ENCODE data around the gene NID1. TPM values are rescaled to one million over a fixed set of nuclear protein-coding genes. Genes with fewer than 3 reads are reported as not detected.

Gene NID1
- total and polyA plus RNA-seq, 9 of the 15 experiments (the other 6 are each of a cell fraction or from before 2014, with no cell fraction given), result 0.22 TPM; not detected in 8

DNA sequence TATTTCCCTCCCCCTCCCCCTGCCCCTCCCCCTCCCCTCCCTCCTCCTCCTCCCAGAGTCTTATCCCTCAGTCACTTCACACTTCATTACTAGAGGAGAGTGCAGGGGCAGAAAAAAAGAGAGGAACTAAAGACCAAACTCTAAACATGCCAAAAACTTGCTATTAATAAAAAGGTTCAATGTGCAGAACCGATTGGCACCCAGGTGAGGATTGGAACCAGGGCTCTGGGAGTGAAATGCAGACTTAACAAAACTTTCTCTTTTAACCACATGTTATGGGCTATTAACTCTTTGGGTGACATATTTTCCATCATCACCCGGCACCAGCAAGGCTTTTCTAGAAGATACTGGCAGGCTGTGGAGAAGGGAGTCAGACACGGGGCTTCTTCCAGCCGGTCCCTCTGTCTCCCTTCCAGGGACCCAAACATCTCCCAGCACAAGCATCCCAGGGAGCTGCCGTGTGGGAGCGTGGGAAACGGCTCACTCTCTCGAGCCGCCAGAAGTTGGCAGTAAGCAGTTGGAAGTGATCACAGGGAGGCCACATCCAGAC lies 13.6 kb downstream of the NID1 start:
- Histone ChIP-seq H3K9ac (ENCODE audit: insufficient read depth in 1 of 2, low read depth in 2 of 2, low read length in 2 of 2) (no peak overlapping the region), H3K9me1 (ENCODE audit: control insufficient read depth, insufficient read depth, low read length) (no peaks in the 10 kb centered on the region), H3K9me3 (replicated peaks; ENCODE audit: control insufficient read depth, insufficient read depth, low read depth, low read length) (no peaks in the 10 kb centered on the region), H3K27ac (ENCODE audit: extremely low read depth, low read depth, low read length) (no peak overlapping the region), H3K4me1 (replicated peaks in 1 of 2; ENCODE audit: control insufficient read depth in 2 of 2, insufficient read depth in 2 of 2, low read length in 2 of 2) (no peaks in the 10 kb centered on the region), H3K4me3 (no peak overlapping the region), H3K79me2 (ENCODE audit: control insufficient read depth, insufficient read depth, low read length) (no peaks in the 10 kb centered on the region), H3K27me3 (ENCODE audit: control insufficient read depth in 2 of 2, insufficient read depth in 2 of 2, low read length in 2 of 2) (peaks cover 13 to 40% of the 10 kb centered on the region in 2 experiments), H2AFZ (ENCODE audit: low read depth, low read length) (no peak overlapping the region), H3K4me2 (ENCODE audit: insufficient read depth, low read length) (no peak overlapping the region), H3K36me3 (ENCODE audit: control insufficient read depth, insufficient read depth, low read length) (no peaks in the 10 kb centered on the region), H4K20me1 (replicated peaks; ENCODE audit: control insufficient read depth, insufficient read depth, low read length) (no peaks in the 10 kb centered on the region; the same call in 1 of the 2 replicates)
- ChIA-PET CTCF (ENCODE audit: low intra/inter-chr PET ratio) (no interaction called here), POLR2A (no interaction called here)
- ATAC-seq (no peak), DNase-seq (ENCODE audit: extremely low read depth in 1 of 4, low spot score in 3 of 4) (no peak), FAIRE-seq (no peak)
- under 1% methylated on average over 9 of the region's 9 CpGs for WGBS (ENCODE audit: insufficient coverage, low coverage, missing lambda C conversion rate)
- intact Hi-C loops (cut with micrococcal nuclease) (no loop called here), in situ Hi-C loops (cut with MboI) (no loop called here)
- BruUV-seq (replicated peaks), result no TSS peak
- TF ChIP-seq SMARCB1 (IDR thresholded peaks at IDR 0.05; ENCODE audit: insufficient read length, low read depth) (no peak), CEBPG (CRISPR knock-in tag; IDR thresholded peaks at IDR 0.05) (no peak), CEBPG (tag; conservative IDR thresholded peaks at IDR 0.05 in 1 of 2, IDR thresholded peaks at IDR 0.05 in 1 of 2) (no peak), FOXM1 (IDR thresholded peaks at IDR 0.05; ENCODE audit: low read depth) (no peak), FOXM1 (CRISPR knock-in tag; IDR thresholded peaks at IDR 0.05; ENCODE audit: low read depth) (no peak)

DNA sequence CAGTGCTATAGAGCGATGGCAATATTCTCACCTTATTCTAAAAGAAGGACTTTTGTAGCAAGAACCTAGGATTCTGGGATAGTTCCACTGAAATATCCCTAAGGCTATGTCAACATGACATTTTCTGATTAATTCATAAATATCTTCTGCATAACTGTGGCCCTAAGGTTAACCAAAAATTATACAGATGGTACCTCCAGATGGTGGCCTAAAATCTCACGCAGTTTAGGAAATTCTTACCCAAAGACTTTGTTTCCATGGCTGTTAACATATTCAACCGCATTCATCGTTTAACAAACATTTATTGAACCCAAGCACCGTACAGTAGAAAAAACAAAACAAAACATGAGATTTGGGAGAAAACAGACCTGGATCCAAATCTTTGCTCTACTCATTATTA lies 19.1 kb downstream of the NID1 start:
- no peak overlapping the region for H3K4me2 ChIP-seq (ENCODE audit: insufficient read depth, low read length)
- in situ Hi-C loops (cut with MboI), result no loop called here
- H3K4me1 ChIP-seq (replicated peaks in 1 of 2; ENCODE audit: control insufficient read depth in 2 of 2, insufficient read depth in 2 of 2, low read length in 2 of 2), result no peaks in the 10 kb centered on the region
- no peaks in the 10 kb centered on the region for H3K36me3 ChIP-seq (ENCODE audit: control insufficient read depth, insufficient read depth, low read length)
- ATAC-seq (no peak), DNase-seq (ENCODE audit: extremely low read depth in 1 of 4, low spot score in 3 of 4) (no peak), FAIRE-seq (no peak)
- no peak overlapping the region for H3K27ac ChIP-seq (ENCODE audit: extremely low read depth, low read depth, low read length)
- H3K79me2 ChIP-seq (ENCODE audit: control insufficient read depth, insufficient read depth, low read length), result no peaks in the 10 kb centered on the region
- H3K9me1 ChIP-seq (ENCODE audit: control insufficient read depth, insufficient read depth, low read length), result no peaks in the 10 kb centered on the region
- WGBS (ENCODE audit: insufficient coverage, low coverage, missing lambda C conversion rate), result 5% methylated on average over 5 of the region's 5 CpGs
- CTCF ChIA-PET (ENCODE audit: low intra/inter-chr PET ratio), result no interaction called here
- no TSS peak for BruUV-seq (replicated peaks)
- no peak overlapping the region for H2AFZ ChIP-seq (ENCODE audit: low read depth, low read length)
- intact Hi-C loops (cut with micrococcal nuclease), result no loop called here
- TF ChIP-seq SREBF2 (CRISPR knock-in tag; IDR thresholded peaks at IDR 0.05) (no peak), KLF16 (IDR thresholded peaks at IDR 0.05) (no peak), TBP (optimal IDR thresholded peaks at IDR 0.05; ENCODE audit: low read depth, low read length) (no peak), HDAC8 (tag; IDR thresholded peaks at IDR 0.05) (no peak)
- TF ChIP-seq, protein P1, sequence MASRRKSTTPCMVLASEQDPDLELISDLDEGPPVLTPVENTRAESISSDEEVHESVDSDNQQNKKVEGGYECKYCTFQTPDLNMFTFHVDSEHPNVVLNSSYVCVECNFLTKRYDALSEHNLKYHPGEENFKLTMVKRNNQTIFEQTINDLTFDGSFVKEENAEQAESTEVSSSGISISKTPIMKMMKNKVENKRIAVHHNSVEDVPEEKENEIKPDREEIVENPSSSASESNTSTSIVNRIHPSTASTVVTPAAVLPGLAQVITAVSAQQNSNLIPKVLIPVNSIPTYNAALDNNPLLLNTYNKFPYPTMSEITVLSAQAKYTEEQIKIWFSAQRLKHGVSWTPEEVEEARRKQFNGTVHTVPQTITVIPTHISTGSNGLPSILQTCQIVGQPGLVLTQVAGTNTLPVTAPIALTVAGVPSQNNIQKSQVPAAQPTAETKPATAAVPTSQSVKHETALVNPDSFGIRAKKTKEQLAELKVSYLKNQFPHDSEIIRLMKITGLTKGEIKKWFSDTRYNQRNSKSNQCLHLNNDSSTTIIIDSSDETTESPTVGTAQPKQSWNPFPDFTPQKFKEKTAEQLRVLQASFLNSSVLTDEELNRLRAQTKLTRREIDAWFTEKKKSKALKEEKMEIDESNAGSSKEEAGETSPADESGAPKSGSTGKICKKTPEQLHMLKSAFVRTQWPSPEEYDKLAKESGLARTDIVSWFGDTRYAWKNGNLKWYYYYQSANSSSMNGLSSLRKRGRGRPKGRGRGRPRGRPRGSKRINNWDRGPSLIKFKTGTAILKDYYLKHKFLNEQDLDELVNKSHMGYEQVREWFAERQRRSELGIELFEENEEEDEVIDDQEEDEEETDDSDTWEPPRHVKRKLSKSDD (conservative IDR thresholded peaks at IDR 0.05; ENCODE audit: low read length), result no peak
- TF ChIP-seq, protein P2, sequence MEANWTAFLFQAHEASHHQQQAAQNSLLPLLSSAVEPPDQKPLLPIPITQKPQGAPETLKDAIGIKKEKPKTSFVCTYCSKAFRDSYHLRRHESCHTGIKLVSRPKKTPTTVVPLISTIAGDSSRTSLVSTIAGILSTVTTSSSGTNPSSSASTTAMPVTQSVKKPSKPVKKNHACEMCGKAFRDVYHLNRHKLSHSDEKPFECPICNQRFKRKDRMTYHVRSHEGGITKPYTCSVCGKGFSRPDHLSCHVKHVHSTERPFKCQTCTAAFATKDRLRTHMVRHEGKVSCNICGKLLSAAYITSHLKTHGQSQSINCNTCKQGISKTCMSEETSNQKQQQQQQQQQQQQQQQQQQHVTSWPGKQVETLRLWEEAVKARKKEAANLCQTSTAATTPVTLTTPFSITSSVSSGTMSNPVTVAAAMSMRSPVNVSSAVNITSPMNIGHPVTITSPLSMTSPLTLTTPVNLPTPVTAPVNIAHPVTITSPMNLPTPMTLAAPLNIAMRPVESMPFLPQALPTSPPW (CRISPR knock-in tag; IDR thresholded peaks at IDR 0.05), result no peak
- peaks cover 10 to 39% of the 10 kb centered on the region in 2 experiments; a peak in 4 of 5 replicates for H3K27me3 ChIP-seq (ENCODE audit: control insufficient read depth in 2 of 2, insufficient read depth in 2 of 2, low read length in 2 of 2)
- H4K20me1 ChIP-seq (replicated peaks; ENCODE audit: control insufficient read depth, insufficient read depth, low read length), result no peaks in the 10 kb centered on the region; the same call in 1 of the 2 replicates
- H3K4me3 ChIP-seq, result no peak overlapping the region
- POLR2A ChIA-PET, result no interaction called here
- no peak overlapping the region for H3K9ac ChIP-seq (ENCODE audit: insufficient read depth in 1 of 2, low read depth in 2 of 2, low read length in 2 of 2)
- no peaks in the 10 kb centered on the region for H3K9me3 ChIP-seq (replicated peaks; ENCODE audit: control insufficient read depth, insufficient read depth, low read depth, low read length)

Data from K562 (cell line).